K562 (cell line): ENCODE measurements around the gene IFI30. TPM values are rescaled to one million over a fixed set of nuclear protein-coding genes. Genes with fewer than 3 reads are reported as not detected.
A peak's percentile ranks its signal among the peaks of the same experiment; 100 is the strongest.

ENCODE experiments used
- ATAC-seq: fragments of 200-7000 bp; cut with Tn5 transposase; 3 replicates; pipeline ENCODE4 v1.9.1; 2020; ENCODE audit warnings: moderate library complexity
- BruUV-seq: library from RNA; stranded (reverse); fragments of 400-500 nt; replicated peaks from 2 replicates; lab custom pipeline; 2021; lab: Mats Ljungman, UMichigan
- CTCF ChIA-PET: fragments of 300-600 bp; formaldehyde crosslinking; extraction: SDS; loops from one replicate; lab custom pipeline; 2021; ENCODE audit warnings: low intra/inter-chr PET ratio; lab: Yijun Ruan, JAX
- POLR2A ChIA-PET: fragments of 300-600, 350-650 bp; sonication (Branson Sonifier 250); formaldehyde crosslinking; extraction: SDS; loops from one replicate; lab custom pipeline; 2021; ENCODE audit warnings: antibody characterized with exemption, inconsistent platforms; lab: Yijun Ruan, JAX
- DNase-seq, 4 experiments: peaks; one replicate each; pipeline versions ENCODE4 v3.0.0 to v3.0.0-alpha.2; 2011 to 2018; ENCODE audit warnings: low spot score in 3 of 4, mixed read lengths in 3 of 4; ENCODE audit errors: extremely low read depth in 1 of 4
- FAIRE-seq: peaks from 2 replicates; lab custom pipeline; 2011; peaks lifted over from hg19 to GRCh38; lab: Jason Lieb, UNC
- H2AFZ ChIP-seq: 2 replicates; pipeline ENCODE4 v1.6.0; 2011; ENCODE audit warnings: low read depth, low read length, control low read depth, inconsistent platforms
- H3K27ac ChIP-seq: fragments of 200-600 bp; 3 replicates; pipeline ENCODE4 v1.8.0; 2011; ENCODE audit warnings: low read depth, mild to moderate bottlenecking, control low read depth, inconsistent platforms, low read length, moderate library complexity, mixed read lengths; ENCODE audit errors: extremely low read depth
- H3K27me3 ChIP-seq, 2 experiments: fragments of 300-600 bp in 1 of 2; 2 replicates in 1 of 2; 3 replicates in 1 of 2; pipeline versions ENCODE4 v1.6.0 to v1.8.0; 2011; ENCODE audit warnings: inconsistent platforms in 2 of 2, low read length in 2 of 2, mild to moderate bottlenecking in 1 of 2, mixed read lengths in 1 of 2, moderate library complexity in 1 of 2; ENCODE audit not compliant: control insufficient read depth in 2 of 2, insufficient read depth in 2 of 2
- H3K36me3 ChIP-seq: fragments of 300-600 bp; 3 replicates; pipeline ENCODE4 v1.8.0; 2011; ENCODE audit warnings: mild to moderate bottlenecking, low read length, inconsistent platforms; ENCODE audit not compliant: control insufficient read depth, insufficient read depth
- H3K4me1 ChIP-seq, 2 experiments: fragments of 200-600 bp in 1 of 2; replicated peaks in 1 of 2; 2 replicates in 1 of 2; 3 replicates in 1 of 2; pipeline versions ENCODE4 v1.5.1 to v1.8.0; 2011; ENCODE audit warnings: inconsistent platforms in 2 of 2, low read length in 2 of 2, mild to moderate bottlenecking in 1 of 2, mixed read lengths in 1 of 2, moderate library complexity in 1 of 2; ENCODE audit not compliant: control insufficient read depth in 2 of 2, insufficient read depth in 2 of 2
- H3K4me2 ChIP-seq: 2 replicates; pipeline ENCODE4 v1.6.1; 2011; ENCODE audit warnings: low read length, control low read depth, inconsistent platforms, mixed read lengths; ENCODE audit not compliant: insufficient read depth
- H3K4me3 ChIP-seq: fragments of 200-600 bp; sonication (generic), shearing (Covaris generic); 2 replicates; pipeline ENCODE4 v1.5.1; 2016; ENCODE audit warnings: control low read depth, inconsistent platforms
- H3K79me2 ChIP-seq: fragments of 200-600 bp; 3 replicates; pipeline ENCODE4 v1.8.0; 2011; ENCODE audit warnings: low read length, inconsistent platforms; ENCODE audit not compliant: control insufficient read depth, insufficient read depth
- H3K9ac ChIP-seq, 2 experiments: 2 replicates each; pipeline versions ENCODE4 v1.6.0 to v1.6.1; 2011; ENCODE audit warnings: low read depth in 2 of 2, low read length in 2 of 2, control low read depth in 1 of 2, inconsistent platforms in 1 of 2, mild to moderate bottlenecking in 1 of 2, mixed read lengths in 1 of 2; ENCODE audit not compliant: insufficient read depth in 1 of 2
- H3K9me1 ChIP-seq: one replicate; pipeline ENCODE4 v1.6.0; 2011; ENCODE audit warnings: inconsistent platforms, mild to moderate bottlenecking, low read length, moderate library complexity; ENCODE audit not compliant: control insufficient read depth, insufficient read depth
- H3K9me3 ChIP-seq: replicated peaks from 2 replicates; pipeline ENCODE4 v1.5.1; 2011; ENCODE audit warnings: low read depth, low read length, inconsistent platforms; ENCODE audit not compliant: control insufficient read depth, insufficient read depth
- H4K20me1 ChIP-seq: replicated peaks from 2 replicates; pipeline ENCODE4 v1.6.1; 2011; ENCODE audit warnings: low read length, inconsistent platforms, mixed read lengths; ENCODE audit not compliant: control insufficient read depth, insufficient read depth
- ZFP36 ChIP-seq: fragments of 150-350 bp; IDR thresholded peaks from 2 replicates; pipeline ENCODE4 v1.6.1; 2018; ENCODE audit warnings: low read length, low read depth; ENCODE audit not compliant: partially characterized antibody
- WGBS: fragments of 100-300 bp; shearing (Covaris generic); methylation state at CpG from one replicate; pipeline ENCODE4 v1.1.6; 2016; ENCODE audit warnings: low coverage, mixed read lengths; ENCODE audit not compliant: insufficient coverage; ENCODE audit errors: missing lambda C conversion rate; 5-methylcytosine and 5-hydroxymethylcytosine counted together
- in situ Hi-C: fragments of 300-500 bp; cut with MboI; formaldehyde crosslinking; loops from 4 replicates; pipeline ENCODE4 v1.15.0; 2018; ENCODE audit warnings: inconsistent platforms, mixed read lengths
- intact Hi-C: fragments of 100-400 bp; cut with micrococcal nuclease; formaldehyde crosslinking; loops from 2 replicates; pipeline ENCODE4 v1.14.2; 2022
- polyA plus RNA-seq, 8 experiments: library from polyadenylated mRNA; depleted of rRNA in 4 of 8; stranded (reverse) in 5 of 8; unstranded in 3 of 8; fragments of >200 nt; fragmentation: Nextera tagmentation in 2 of 8; fragmentation: Illumina TruSeq in 1 of 8; extraction: Ambion mirVana in 2 of 8; extraction: Trizol in 1 of 8; gene quantifications; 2 replicates each; pipeline versions ENCODE4 v1.2.1 to v1.2.3, GENCODE V29; 2011 to 2014; ENCODE audit warnings: inconsistent platforms in 1 of 8, missing spikeins in 1 of 8
- total RNA-seq, 7 experiments: library from RNA; depleted of rRNA in 6 of 7; stranded (reverse); fragments of >200 nt in 6 of 7; fragmentation: Illumina TruSeq in 2 of 7; extraction: Trizol in 2 of 7; gene quantifications; 2 replicates each; pipeline versions ENCODE4 v1.2.1 to v1.2.3, GENCODE V29; 2011 to 2021; ENCODE audit warnings: low replicate concordance in 1 of 7
- TF ChIP-seq, protein P1 (sequence below): fragments of 250-450 bp; sonication (Bioruptor Pico); IDR thresholded peaks from 2 replicates; pipeline ENCODE4 v1.5.0; 2020; ENCODE audit warnings: mild to moderate bottlenecking, borderline replicate concordance

IFI30 gene
- total and polyA plus RNA-seq, 9 of the 15 experiments (the other 6 are each of a cell fraction or from before 2014, with no cell fraction given), result 63.7 to 430 (median 109) TPM

GRCh38 chr19:18176367-18177310 lies 3.0 kb downstream of the IFI30 start:
- intact Hi-C loops, result no loop called here
- FAIRE-seq (no peak), DNase-seq (peak in 1 of 4 experiments; percentile 14), ATAC-seq (no peak)
- Histone ChIP-seq H3K27ac (no peak overlapping the region), H3K4me2 (no peak overlapping the region), H3K36me3 (peaks cover 36% of the 10 kb centered on the region; the same call in 2 of the 3 replicates), H3K27me3 (no peaks in the 10 kb centered on the region), H3K79me2 (peaks cover 15% of the 10 kb centered on the region), H3K9me3 (no peaks in the 10 kb centered on the region), H4K20me1 (no peaks in the 10 kb centered on the region), H3K9me1 (no peaks in the 10 kb centered on the region), H2AFZ (no peak overlapping the region), H3K4me3 (no peak overlapping the region), H3K4me1 (peaks cover 13 to 28% of the 10 kb centered on the region in 2 experiments), H3K9ac (peak overlapping the region in 1 of 2 experiments; percentile 67; a peak in 1 of 4 replicates)
- in situ Hi-C loops, result no loop called here
- CTCF ChIA-PET, result no interaction called here
- BruUV-seq, result no TSS peak
- TF ChIP-seq, protein P1, sequence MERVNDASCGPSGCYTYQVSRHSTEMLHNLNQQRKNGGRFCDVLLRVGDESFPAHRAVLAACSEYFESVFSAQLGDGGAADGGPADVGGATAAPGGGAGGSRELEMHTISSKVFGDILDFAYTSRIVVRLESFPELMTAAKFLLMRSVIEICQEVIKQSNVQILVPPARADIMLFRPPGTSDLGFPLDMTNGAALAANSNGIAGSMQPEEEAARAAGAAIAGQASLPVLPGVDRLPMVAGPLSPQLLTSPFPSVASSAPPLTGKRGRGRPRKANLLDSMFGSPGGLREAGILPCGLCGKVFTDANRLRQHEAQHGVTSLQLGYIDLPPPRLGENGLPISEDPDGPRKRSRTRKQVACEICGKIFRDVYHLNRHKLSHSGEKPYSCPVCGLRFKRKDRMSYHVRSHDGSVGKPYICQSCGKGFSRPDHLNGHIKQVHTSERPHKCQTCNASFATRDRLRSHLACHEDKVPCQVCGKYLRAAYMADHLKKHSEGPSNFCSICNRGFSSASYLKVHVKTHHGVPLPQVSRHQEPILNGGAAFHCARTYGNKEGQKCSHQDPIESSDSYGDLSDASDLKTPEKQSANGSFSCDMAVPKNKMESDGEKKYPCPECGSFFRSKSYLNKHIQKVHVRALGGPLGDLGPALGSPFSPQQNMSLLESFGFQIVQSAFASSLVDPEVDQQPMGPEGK (CRISPR knock-in tag), result no peak
- TF ChIP-seq ZFP36, result peak; percentile 72
- POLR2A ChIA-PET, result interaction anchor here (0.5 to 1.0 kb wide), 4 partner anchors 10 to 212 kb away, joined by 3 to 5 read pairs (median 4); partner anchors contain the start of gene JUND
- 84% methylated on average over 19 of the region's 19 CpGs for WGBS
